Measurements from ENCODE around the gene TBX19.

- TF ChIP-seq CTCF (IDR thresholded peaks at IDR 0.05) (no peak), POLR2A (IDR thresholded peaks at IDR 0.05) (no peak)
These were observed 36.6 kb downstream of the TBX19 start for GRCh38 chr1:168317309-168317708.

Measured in gastroesophageal sphincter (tissue), 3 donors.